Measurements from ENCODE around the gene RNU6-9.

The RNU6-9 gene

DNA sequence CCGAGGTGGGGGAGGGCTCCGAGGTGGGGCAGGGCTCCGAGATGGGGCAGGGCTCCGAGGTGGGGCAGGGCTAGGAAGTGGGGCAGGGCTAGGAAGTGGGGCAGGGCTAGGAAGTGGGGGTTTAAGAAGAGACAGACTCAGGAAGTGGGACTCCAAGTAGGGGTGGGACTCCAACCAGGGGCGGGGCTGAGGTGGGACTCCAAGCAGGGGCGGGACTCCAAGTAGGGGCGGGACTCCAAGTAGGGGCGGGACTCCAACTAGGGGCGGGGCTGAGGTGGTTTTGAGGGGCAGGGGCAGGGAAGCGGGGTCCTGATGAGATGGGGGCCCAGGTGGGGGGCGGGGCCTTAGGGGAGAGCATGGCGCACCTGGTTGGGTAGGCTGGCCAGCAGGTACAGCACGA is 20.2 kb upstream of the RNU6-9 start:
- ATAC-seq = peak; percentile 18; the same call in 1 of the 3 replicates
- no peak for TF ChIP-seq ARNTL (CRISPR knock-in tag; IDR thresholded peaks at IDR 0.05; ENCODE audit: borderline replicate concordance, low read depth)
- TF ChIP-seq ISL1 (CRISPR knock-in tag; IDR thresholded peaks at IDR 0.05) = no peak
- no peak for TF ChIP-seq TCF4 (CRISPR knock-in tag; IDR thresholded peaks at IDR 0.05; ENCODE audit: borderline replicate concordance)
- TF ChIP-seq OSR1 (CRISPR knock-in tag; IDR thresholded peaks at IDR 0.05) = no peak
- TF ChIP-seq GLIS3 (CRISPR knock-in tag; IDR thresholded peaks at IDR 0.05) = no peak
- no peak for TF ChIP-seq ZNF8 (CRISPR knock-in tag; IDR thresholded peaks at IDR 0.05)
- TF ChIP-seq, protein P1, sequence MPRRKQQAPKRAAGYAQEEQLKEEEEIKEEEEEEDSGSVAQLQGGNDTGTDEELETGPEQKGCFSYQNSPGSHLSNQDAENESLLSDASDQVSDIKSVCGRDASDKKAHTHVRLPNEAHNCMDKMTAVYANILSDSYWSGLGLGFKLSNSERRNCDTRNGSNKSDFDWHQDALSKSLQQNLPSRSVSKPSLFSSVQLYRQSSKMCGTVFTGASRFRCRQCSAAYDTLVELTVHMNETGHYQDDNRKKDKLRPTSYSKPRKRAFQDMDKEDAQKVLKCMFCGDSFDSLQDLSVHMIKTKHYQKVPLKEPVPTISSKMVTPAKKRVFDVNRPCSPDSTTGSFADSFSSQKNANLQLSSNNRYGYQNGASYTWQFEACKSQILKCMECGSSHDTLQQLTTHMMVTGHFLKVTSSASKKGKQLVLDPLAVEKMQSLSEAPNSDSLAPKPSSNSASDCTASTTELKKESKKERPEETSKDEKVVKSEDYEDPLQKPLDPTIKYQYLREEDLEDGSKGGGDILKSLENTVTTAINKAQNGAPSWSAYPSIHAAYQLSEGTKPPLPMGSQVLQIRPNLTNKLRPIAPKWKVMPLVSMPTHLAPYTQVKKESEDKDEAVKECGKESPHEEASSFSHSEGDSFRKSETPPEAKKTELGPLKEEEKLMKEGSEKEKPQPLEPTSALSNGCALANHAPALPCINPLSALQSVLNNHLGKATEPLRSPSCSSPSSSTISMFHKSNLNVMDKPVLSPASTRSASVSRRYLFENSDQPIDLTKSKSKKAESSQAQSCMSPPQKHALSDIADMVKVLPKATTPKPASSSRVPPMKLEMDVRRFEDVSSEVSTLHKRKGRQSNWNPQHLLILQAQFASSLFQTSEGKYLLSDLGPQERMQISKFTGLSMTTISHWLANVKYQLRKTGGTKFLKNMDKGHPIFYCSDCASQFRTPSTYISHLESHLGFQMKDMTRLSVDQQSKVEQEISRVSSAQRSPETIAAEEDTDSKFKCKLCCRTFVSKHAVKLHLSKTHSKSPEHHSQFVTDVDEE (CRISPR knock-in tag; IDR thresholded peaks at IDR 0.05) = no peak
- no peak for TF ChIP-seq RARB (CRISPR knock-in tag; IDR thresholded peaks at IDR 0.05)
- TF ChIP-seq ZFP3 (CRISPR knock-in tag; IDR thresholded peaks at IDR 0.05) = no peak
- no peak for TF ChIP-seq ZNF70 (CRISPR knock-in tag; IDR thresholded peaks at IDR 0.05)
- no peak for TF ChIP-seq PPARA (CRISPR knock-in tag; IDR thresholded peaks at IDR 0.05; ENCODE audit: borderline replicate concordance)
- no peak for TF ChIP-seq CREB5 (CRISPR knock-in tag; IDR thresholded peaks at IDR 0.05; ENCODE audit: low read depth)
- no peak for TF ChIP-seq POU6F1 (CRISPR knock-in tag; IDR thresholded peaks at IDR 0.05; ENCODE audit: borderline replicate concordance, low read depth)
- no peak for TF ChIP-seq ZFP30 (CRISPR knock-in tag; IDR thresholded peaks at IDR 0.05)
- no peak for TF ChIP-seq SNAI2 (CRISPR knock-in tag; IDR thresholded peaks at IDR 0.05)
- TF ChIP-seq BACH2 (CRISPR knock-in tag; IDR thresholded peaks at IDR 0.05; ENCODE audit: borderline replicate concordance) = no peak
- TF ChIP-seq CSDC2 (CRISPR knock-in tag; IDR thresholded peaks at IDR 0.05) = no peak
- no peak for TF ChIP-seq TOX (CRISPR knock-in tag; IDR thresholded peaks at IDR 0.05; ENCODE audit: borderline replicate concordance)

DNA sequence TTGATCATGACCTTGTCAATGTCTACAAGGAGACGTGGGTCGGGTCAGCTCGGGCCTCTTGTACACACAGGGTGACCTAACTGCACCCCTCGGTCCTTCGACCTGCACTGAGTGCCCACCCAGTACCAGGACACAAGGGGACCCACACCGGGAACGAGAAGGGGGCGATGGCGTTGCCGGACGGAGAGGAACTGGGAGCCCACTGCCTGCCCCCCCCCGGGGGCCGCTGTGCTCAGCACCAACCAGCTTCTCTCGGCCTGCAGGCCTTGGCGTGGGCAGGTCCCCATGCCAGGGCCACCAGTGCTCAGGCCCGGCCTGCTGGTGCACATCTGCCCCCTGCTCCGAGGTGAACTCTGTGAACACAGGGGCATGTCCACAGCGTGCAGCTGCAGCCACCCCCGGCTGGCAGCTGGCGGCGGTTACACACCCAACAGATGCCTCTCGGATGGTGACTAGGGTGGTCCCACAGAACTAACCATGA is 19.7 kb upstream of the RNU6-9 start:
- no peak for ATAC-seq
- TF ChIP-seq OSR1 (CRISPR knock-in tag; IDR thresholded peaks at IDR 0.05) (no peak), ZFP30 (CRISPR knock-in tag; IDR thresholded peaks at IDR 0.05) (no peak), BACH2 (CRISPR knock-in tag; IDR thresholded peaks at IDR 0.05; ENCODE audit: borderline replicate concordance) (no peak), ZNF8 (CRISPR knock-in tag; IDR thresholded peaks at IDR 0.05) (no peak), GLIS3 (CRISPR knock-in tag; IDR thresholded peaks at IDR 0.05) (no peak), CREB5 (CRISPR knock-in tag; IDR thresholded peaks at IDR 0.05; ENCODE audit: low read depth) (no peak)
- TF ChIP-seq, protein P1 (CRISPR knock-in tag; IDR thresholded peaks at IDR 0.05) = no peak

GRCh38 chr19:875265-875879 is 17.9 kb upstream of the RNU6-9 start:
- no peak for ATAC-seq
- no peak for TF ChIP-seq ARNTL (CRISPR knock-in tag; IDR thresholded peaks at IDR 0.05; ENCODE audit: borderline replicate concordance, low read depth)
- TF ChIP-seq BACH2 (CRISPR knock-in tag; IDR thresholded peaks at IDR 0.05; ENCODE audit: borderline replicate concordance) = no peak
- no peak for TF ChIP-seq CSRNP3 (CRISPR knock-in tag; IDR thresholded peaks at IDR 0.05)
- TF ChIP-seq ZNF8 (CRISPR knock-in tag; IDR thresholded peaks at IDR 0.05) = no peak
- TF ChIP-seq, protein P1 (CRISPR knock-in tag; IDR thresholded peaks at IDR 0.05) = no peak
- TF ChIP-seq CSDC2 (CRISPR knock-in tag; IDR thresholded peaks at IDR 0.05) = no peak
- TF ChIP-seq ZFP3 (CRISPR knock-in tag; IDR thresholded peaks at IDR 0.05) = no peak
- TF ChIP-seq ZNF565 (CRISPR knock-in tag; conservative IDR thresholded peaks at IDR 0.05; ENCODE audit: low read depth) = no peak
- TF ChIP-seq OSR1 (CRISPR knock-in tag; IDR thresholded peaks at IDR 0.05) = no peak

Data from SK-N-SH treated with all-trans-retinoic acid at 6 μM for 48 hours (cell line).